HepG2 (cell line): ENCODE results near the gene SERPINB6. TPM values are rescaled to one million over a fixed set of nuclear protein-coding genes. Genes with fewer than 3 reads are reported as not detected.

Source experiments
- FOXA1 ChIP-seq, 2 experiments: fragments of 450-650 bp in 1 of 2; sonication (generic) in 1 of 2; formaldehyde crosslinking in 1 of 2; IDR thresholded peaks; 2 replicates each; pipeline versions ENCODE4 v1.4.0 to v1.6.1; 2016 to 2020; ENCODE audit warnings: missing genetic modification reagents in 1 of 2
- GPN1 ChIP-seq: sonication (generic); formaldehyde crosslinking; IDR thresholded peaks from 2 replicates; pipeline ENCODE4 v1.5.1; 2020; ENCODE audit warnings: missing genetic modification reagents, borderline replicate concordance
- HNRNPUL1 ChIP-seq: fragments of 200-400 bp; formaldehyde crosslinking; IDR thresholded peaks from 2 replicates; pipeline ENCODE4 v1.6.1; 2017; ENCODE audit warnings: low read depth, mild to moderate bottlenecking, low read length, moderate library complexity
- JUND ChIP-seq: sonication (generic); formaldehyde crosslinking; IDR thresholded peaks from 2 replicates; pipeline ENCODE4 v1.8.0; 2022; ENCODE audit warnings: mild to moderate bottlenecking, missing genetic modification reagents
- KDM3A ChIP-seq: IDR thresholded peaks from 2 replicates; pipeline ENCODE4 v1.6.1; 2018; ENCODE audit warnings: low read depth, missing compliant biosample characterization
- MBD4 ChIP-seq: IDR thresholded peaks from 2 replicates; pipeline ENCODE4 v1.6.1; 2012; ENCODE audit warnings: low read length, inconsistent platforms, borderline replicate concordance
- MIER3 ChIP-seq: IDR thresholded peaks from 2 replicates; pipeline ENCODE4 v1.6.1; 2016; ENCODE audit warnings: missing compliant biosample characterization, borderline replicate concordance
- MNT ChIP-seq: fragments of 450-650 bp; IDR thresholded peaks from 2 replicates; pipeline ENCODE4 v1.6.1; 2016
- NFE2 ChIP-seq: sonication (generic); formaldehyde crosslinking; IDR thresholded peaks from 2 replicates; pipeline ENCODE4 v1.4.0; 2020; ENCODE audit warnings: missing genetic modification reagents
- POGZ ChIP-seq: sonication (generic); formaldehyde crosslinking; IDR thresholded peaks from 2 replicates; pipeline ENCODE4 v1.4.0; 2020; ENCODE audit warnings: mild to moderate bottlenecking, missing genetic modification reagents
- PPARG ChIP-seq: conservative IDR thresholded peaks from 2 replicates; pipeline ENCODE4 v1.6.1; 2016; ENCODE audit warnings: missing biosample characterization, missing genetic modification reagents
- SNAI1 ChIP-seq: sonication (generic); formaldehyde crosslinking; IDR thresholded peaks from 2 replicates; pipeline ENCODE4 v1.5.0; 2020; ENCODE audit warnings: mild to moderate bottlenecking, missing genetic modification reagents, borderline replicate concordance
- TBX3 ChIP-seq: fragments of 450-650 bp; IDR thresholded peaks from 2 replicates; pipeline ENCODE4 v1.6.1; 2017; ENCODE audit warnings: antibody characterized with exemption, mild to moderate bottlenecking, inconsistent platforms, borderline replicate concordance
- TOPORS ChIP-seq: sonication (generic); formaldehyde crosslinking; IDR thresholded peaks from 2 replicates; pipeline ENCODE4 v1.8.0; 2023; ENCODE audit warnings: mild to moderate bottlenecking, missing genetic modification reagents
- ZNF274 ChIP-seq: sonication (generic); formaldehyde crosslinking; IDR thresholded peaks from 2 replicates; pipeline ENCODE4 v1.5.1; 2020; ENCODE audit warnings: mild to moderate bottlenecking, missing genetic modification reagents
- ZNF574 ChIP-seq: sonication (generic); formaldehyde crosslinking; IDR thresholded peaks from 2 replicates; pipeline ENCODE4 v1.4.0; 2020; ENCODE audit warnings: missing genetic modification reagents
- ZNF597 ChIP-seq: sonication (generic); formaldehyde crosslinking; IDR thresholded peaks from 2 replicates; pipeline ENCODE4 v1.5.0; 2020; ENCODE audit warnings: missing genetic modification reagents
- ZNF639 ChIP-seq: conservative IDR thresholded peaks from 2 replicates; pipeline ENCODE4 v1.6.1; 2018; ENCODE audit warnings: missing genetic modification reagents
- ZNF660 ChIP-seq: sonication (generic); formaldehyde crosslinking; IDR thresholded peaks from 2 replicates; pipeline ENCODE4 v1.5.1; 2020; ENCODE audit warnings: mild to moderate bottlenecking, low read depth, missing genetic modification reagents, borderline replicate concordance
- ZNF737 ChIP-seq: sonication (generic); formaldehyde crosslinking; IDR thresholded peaks from 2 replicates; pipeline ENCODE4 v1.5.0; 2020; ENCODE audit warnings: missing genetic modification reagents, mild to moderate bottlenecking, borderline replicate concordance
- ZNF782 ChIP-seq: sonication (generic); formaldehyde crosslinking; IDR thresholded peaks from 2 replicates; pipeline ENCODE4 v1.4.0; 2020; ENCODE audit warnings: missing genetic modification reagents, mild to moderate bottlenecking, borderline replicate concordance
- polyA plus RNA-seq, 8 experiments: library from polyadenylated mRNA; depleted of rRNA in 3 of 8; stranded (reverse) in 7 of 8; unstranded in 1 of 8; fragments of >200 nt; fragmentation: Illumina TruSeq in 4 of 8; extraction: Trizol in 4 of 8; gene quantifications; 2 replicates each; pipeline versions ENCODE4 v1.2.1 to v1.2.3, GENCODE V29; 2011 to 2016; ENCODE audit warnings: low read depth in 4 of 8, missing spikeins in 1 of 8, mixed read lengths in 1 of 8; ENCODE audit not compliant: insufficient read depth in 1 of 8
- total RNA-seq, 5 experiments: library from RNA; depleted of rRNA; stranded (reverse); fragments of >200 nt; fragmentation: Illumina TruSeq; extraction: Trizol; gene quantifications; 2 replicates each; pipeline ENCODE4 v1.2.3, GENCODE V29; 2016; ENCODE audit warnings: low read depth in 1 of 5

SERPINB6 gene
- total and polyA plus RNA-seq, 2 of the 13 experiments (the other 11 are each of a cell fraction or from before 2014, with no cell fraction given), result 38.2 to 61.3 TPM

- TF ChIP-seq TBX3 (no peak), ZNF574 (CRISPR knock-in tag) (peak; percentile 70), ZNF782 (CRISPR knock-in tag) (0 out of 2 replicates have a peak, but pooled peaks have one; percentile 49), FOXA1 (IDR thresholded peaks at IDR 0.05) (no peak), FOXA1 (CRISPR knock-in tag; IDR thresholded peaks at IDR 0.05) (no peak), ZNF274 (CRISPR knock-in tag) (peak; percentile 69), ZNF660 (CRISPR knock-in tag) (no peak), MNT (no peak), ZNF737 (CRISPR knock-in tag) (peak; percentile 89; the same call in 1 of the 2 replicates), HNRNPUL1 (no peak), SNAI1 (CRISPR knock-in tag) (peak; percentile 65; the same call in 1 of the 2 replicates), MBD4 (no peak), ZNF639 (0 out of 2 replicates have a peak, but pooled peaks have one; percentile 36), JUND (CRISPR knock-in tag) (0 out of 2 replicates have a peak, but pooled peaks have one; percentile 30), POGZ (CRISPR knock-in tag) (no peak; the same call in 1 of the 2 replicates), PPARG (no peak), MIER3 (CRISPR knock-in tag) (no peak; the same call in 1 of the 2 replicates), TOPORS (no peak), NFE2 (CRISPR knock-in tag) (peak; percentile 32; the same call in 1 of the 2 replicates), KDM3A (CRISPR knock-in tag) (no peak; the same call in 1 of the 2 replicates), GPN1 (CRISPR knock-in tag) (0 out of 2 replicates have a peak, but pooled peaks have one; percentile 71), ZNF597 (no peak)
Observed at GRCh38 chr6:2999618-3000557, 28.5 kb upstream of the SERPINB6 start, which contains the start of gene NQO2 (continued).
